ENCODE data around the gene ABLIM1. TPM values are rescaled to one million over a fixed set of nuclear protein-coding genes. Genes with fewer than 3 reads are reported as not detected.

Gene ABLIM1
- total RNA-seq, 4 donors from 2014 or later: 193 to 248 (median 208) TPM

GRCh38 chr10:114628106-114628505, 30.0 kb downstream of the ABLIM1 start:
- TF ChIP-seq CTCF (IDR thresholded peaks at IDR 0.05; ENCODE audit: low read depth): no peak

- TF ChIP-seq CTCF (IDR thresholded peaks at IDR 0.05; ENCODE audit: low read depth): no peak
Observed at GRCh38 chr10:114626841-114627240, 31.2 kb downstream of the ABLIM1 start.

GRCh38 chr10:114624951-114625780, 32.9 kb downstream of the ABLIM1 start:
- no peak for TF ChIP-seq CTCF (IDR thresholded peaks at IDR 0.05; ENCODE audit: low read depth)

GRCh38 chr10:114624422-114624821, 33.7 kb downstream of the ABLIM1 start:
- no peak for TF ChIP-seq CTCF (IDR thresholded peaks at IDR 0.05; ENCODE audit: low read depth)

- TF ChIP-seq CTCF (IDR thresholded peaks at IDR 0.05; ENCODE audit: low read depth): no peak
Observed at GRCh38 chr10:114623661-114624294, 34.3 kb downstream of the ABLIM1 start.

- TF ChIP-seq CTCF (IDR thresholded peaks at IDR 0.05; ENCODE audit: low read depth): no peak
Observed at GRCh38 chr10:114623155-114623554, 34.9 kb downstream of the ABLIM1 start.

GRCh38 chr10:114618722-114619121, 39.4 kb downstream of the ABLIM1 start:
- no peak for TF ChIP-seq CTCF (IDR thresholded peaks at IDR 0.05; ENCODE audit: low read depth)

All from subcutaneous adipose tissue (tissue), 4 donors.